ENCODE measurements around the gene KANK2.
"Not testable (repeated sequence)": the region's sequence is repeated elsewhere in the genome, so short reads cannot be mapped to it uniquely, and the experiment has no call there.

KANK2 gene

DNA sequence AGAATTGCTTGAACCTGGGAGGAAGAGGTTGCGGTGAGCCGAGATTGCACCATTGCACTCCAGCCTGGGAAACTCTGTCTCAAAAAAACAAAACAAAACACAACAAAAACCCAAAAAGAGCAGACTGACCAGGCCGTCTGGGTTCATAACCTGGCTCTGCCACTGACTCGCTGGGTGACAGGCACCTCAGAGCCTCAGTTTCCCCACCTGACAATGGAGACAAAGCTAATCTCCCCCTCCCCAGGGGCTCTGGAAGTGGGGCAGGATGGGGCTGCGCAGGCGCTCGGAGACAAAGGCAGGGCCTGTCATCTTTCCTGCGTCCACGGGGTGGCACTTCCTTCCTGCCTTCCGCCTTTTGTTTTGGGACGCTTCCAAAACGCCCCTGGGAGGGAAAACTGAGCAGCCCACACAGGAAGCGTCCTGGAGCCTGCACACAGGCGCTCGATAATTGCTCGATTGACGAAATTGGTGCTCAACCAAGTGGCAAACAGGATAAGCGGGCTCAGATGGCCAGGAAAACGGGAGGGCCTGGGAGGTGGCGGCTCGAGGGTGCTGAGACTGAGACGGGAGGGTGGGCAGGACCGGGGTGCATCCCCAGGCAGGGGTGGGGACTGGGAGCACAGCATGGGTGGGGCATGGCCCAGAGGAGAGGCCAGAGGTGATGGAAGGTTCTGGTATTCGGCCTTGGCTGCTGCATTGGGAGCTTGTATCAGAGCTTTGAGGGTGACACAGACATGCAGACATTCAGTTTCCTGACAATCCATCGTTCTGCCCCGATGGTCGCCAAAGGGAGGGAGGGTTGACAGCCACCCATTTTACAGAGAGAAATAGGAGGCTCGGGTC, 59.6 kb downstream of the KANK2 start:
- peak; percentile 96 for DNase-seq

DNA sequence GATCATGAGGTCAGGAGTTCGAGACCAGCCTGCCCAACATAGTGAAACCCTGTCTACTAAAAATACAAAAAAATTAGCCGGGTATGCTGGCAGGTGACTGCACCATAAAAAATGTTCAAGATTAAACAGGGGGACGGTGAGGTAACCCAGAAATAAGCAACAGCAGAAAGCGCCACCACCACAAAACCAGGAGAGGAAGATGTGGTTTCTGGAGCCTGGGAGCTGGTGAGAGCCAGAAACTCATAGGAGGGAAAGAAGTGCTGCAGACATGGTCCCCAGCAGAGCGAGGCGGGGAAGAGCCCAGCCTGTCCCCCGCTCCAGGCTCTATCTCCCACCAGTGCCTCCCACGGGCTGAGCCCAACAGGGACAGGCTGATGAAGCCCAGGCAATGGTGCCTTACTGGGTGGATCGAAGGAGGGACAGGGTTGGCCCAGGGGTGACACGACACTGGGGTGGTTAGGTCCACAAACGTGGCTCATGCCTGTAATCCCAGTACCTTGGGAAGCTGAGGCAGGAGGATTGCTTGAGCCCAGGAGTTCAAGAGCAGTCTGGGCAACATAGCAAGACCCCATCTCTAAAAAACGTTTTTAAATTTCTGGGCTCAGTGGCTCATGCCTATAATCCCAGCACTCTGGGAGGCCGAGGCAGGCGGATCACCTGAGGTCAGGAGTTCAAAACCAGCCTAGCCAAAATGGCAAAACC, 60.8 kb downstream of the KANK2 start:
- DNase-seq, result no peak

DNA sequence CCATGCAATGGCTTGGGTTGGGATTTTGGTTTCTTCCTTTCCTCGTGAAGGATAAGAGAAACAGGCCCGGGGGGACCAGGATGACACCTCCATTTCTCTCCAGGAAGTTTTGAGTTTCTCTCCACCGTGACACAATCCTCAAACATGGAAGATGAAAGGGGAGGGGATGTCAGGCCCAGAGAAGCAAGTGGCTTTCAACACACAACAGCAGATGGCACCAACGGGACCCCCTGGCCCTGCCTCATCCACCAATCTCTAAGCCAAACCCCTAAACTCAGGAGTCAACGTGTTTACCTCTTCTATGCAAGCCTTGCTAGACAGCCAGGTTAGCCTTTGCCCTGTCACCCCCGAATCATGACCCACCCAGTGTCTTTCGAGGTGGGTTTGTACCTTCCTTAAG, 65.9 kb downstream of the KANK2 start:
- no peak for DNase-seq

DNA sequence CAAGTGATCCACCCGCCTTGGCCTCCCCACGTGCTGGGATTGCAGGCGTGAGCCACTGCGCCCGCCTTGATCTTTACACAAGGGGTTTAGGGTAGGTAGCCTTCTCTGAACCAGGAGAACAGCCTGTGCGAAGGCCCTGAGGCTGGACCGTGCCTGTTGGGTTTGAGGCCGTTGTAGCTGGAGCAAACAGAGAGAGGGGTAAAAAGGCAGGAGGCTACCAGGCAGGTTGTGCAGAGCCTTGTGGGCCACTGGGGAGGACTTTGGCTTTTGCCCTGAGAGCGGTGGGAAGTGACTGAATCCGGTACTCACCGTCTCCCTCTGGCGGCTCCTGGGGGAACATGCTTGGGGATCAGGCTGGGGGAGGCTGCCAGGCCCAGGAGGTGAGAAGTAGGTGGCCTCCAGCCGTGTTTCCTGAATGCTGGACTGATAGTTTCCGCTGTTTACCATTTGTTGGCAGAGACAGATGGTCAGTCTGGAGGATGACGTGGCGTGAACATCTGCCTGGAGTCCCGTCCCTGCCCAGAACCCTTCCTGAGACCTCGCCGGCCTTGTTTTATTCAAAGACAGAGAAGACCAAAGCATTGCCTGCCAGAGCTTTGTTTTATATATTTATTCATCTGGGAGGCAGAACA, 66.4 kb downstream of the KANK2 start:
- peak; percentile 95 for DNase-seq

DNA sequence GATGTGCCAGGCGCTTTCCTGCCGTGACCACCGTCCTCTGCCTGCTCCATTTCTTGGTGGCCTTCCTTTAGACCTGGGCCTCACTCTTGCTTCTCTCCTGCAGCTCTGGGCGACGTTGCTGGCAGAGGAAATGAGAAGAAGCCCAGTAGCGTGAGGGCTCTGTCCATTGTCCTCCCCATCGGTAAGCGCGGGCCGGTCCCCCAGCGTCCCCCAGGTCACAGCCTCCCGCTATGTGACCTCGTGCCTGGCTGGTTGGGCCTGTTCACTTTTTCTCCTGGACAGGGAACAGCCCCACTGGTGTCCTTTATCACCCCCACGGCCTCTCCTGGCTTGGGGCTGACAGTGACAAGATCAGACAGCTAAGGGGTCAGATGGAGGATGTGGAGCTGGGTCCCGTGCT, 69.4 kb downstream of the KANK2 start:
- DNase-seq, result no peak

DNA sequence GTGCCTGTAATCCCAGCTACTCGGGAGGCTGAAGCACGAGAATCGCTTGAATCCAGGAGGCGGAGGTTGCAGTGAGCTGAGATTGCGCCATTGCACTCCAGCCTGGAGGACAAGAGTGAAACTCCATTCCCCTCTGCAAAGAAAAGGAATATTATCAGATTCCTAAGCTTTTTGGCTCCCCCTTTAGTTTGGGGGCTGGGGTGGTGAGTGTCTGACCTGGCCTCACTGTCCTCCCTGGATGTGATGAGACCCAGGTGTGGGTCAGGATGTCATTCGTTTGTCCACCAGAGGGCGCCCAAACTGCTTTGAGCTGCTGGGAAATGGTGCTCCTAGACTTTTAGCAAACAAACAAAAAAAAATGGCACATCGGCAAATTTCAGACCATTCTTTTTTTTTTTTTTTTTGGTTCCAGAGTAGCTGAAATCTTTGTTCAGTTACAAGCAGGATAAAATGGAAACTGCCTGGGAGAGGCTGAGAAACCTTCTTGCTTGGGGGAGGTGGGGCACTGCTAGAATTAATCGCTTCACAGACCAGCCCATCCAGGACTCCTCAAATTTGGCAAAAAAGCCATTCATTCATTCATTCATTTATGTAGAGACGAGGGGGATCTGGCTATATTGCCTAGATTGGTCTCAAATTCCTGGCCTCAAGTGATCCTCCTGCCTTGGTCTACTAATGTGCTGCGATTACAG, 71.2 kb downstream of the KANK2 start:
- peak; percentile 95 for DNase-seq

DNA sequence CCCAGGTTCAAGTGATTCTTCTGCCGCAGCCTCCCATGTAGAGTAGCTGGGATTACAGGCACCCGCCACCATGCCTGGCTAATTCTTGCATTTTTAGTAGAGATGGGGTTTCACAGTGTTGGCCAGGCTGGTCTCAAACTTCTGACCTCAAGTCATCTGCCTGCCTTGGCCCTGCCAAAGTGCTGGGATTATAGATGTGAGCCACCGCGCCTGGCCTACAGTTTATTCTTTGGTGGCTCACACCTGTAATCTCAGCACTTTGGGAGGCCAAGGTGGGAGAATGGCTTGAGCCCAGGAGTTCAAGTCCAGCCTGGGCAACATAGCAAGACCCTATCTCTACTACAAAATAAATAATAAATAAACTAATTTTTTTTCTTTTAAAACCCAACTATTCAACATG, 73.2 kb downstream of the KANK2 start:
- not testable (repeated sequence) for DNase-seq

DNA sequence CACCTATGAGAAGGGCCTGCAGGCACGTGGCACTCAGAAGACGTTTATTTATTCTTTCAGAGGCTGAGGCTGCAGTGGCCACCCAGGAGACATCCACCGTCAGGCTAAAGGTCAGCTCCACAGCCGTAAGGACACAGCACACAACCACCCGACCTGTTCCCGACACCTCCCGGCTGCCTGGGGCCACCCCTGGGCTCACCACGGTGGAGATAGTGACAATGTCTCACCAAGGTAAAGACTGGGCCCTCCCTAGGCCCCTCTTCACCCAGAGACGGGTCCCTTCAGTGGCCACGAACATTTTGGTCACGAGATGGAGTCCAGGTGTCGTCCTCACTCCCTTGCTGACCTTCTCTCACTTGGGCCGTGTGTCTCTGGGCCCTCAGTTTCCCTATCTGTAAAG, 74.2 kb downstream of the KANK2 start:
- DNase-seq, result no peak

DNA sequence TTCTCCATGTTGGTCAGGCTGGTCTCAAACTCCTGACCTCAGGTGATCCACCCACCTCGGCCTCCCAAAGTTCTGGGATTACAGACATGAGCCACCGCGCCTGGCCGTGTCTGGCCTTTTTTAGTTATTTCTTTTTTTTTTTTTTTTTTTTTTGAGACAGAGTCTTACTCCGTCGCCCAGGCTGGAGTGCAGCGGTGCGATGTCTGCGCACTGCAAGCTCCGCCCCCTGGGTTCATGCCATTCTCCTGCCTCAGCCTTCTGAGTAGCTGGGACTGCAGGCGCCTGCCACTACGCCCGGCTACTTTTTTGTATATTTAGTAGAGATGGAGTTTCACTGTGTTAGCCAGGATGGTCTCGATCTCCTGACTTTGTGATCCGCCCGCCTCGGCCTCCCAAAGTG, 75.4 kb downstream of the KANK2 start:
- not testable (repeated sequence) for DNase-seq

DNA sequence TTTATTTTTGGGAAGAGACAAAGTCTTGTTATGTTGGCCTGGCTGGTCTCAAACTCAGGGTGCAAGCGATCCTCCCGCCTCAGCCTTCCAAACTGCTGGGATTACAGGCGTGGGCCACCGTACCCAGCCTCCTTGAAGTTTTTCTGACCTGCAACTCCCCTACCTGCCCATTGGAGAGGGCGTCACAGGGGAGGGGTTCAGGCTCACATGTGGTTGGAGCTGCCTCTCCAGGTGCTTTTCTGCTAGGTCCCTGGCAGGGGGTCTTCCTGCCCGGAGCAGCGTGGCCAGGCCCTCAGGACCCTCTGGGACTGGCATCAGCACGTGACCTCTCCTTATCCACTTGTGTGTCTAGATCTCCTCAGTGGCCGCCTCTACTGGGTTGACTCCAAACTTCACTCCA, 80.8 kb downstream of the KANK2 start:
- no peak for DNase-seq

DNA sequence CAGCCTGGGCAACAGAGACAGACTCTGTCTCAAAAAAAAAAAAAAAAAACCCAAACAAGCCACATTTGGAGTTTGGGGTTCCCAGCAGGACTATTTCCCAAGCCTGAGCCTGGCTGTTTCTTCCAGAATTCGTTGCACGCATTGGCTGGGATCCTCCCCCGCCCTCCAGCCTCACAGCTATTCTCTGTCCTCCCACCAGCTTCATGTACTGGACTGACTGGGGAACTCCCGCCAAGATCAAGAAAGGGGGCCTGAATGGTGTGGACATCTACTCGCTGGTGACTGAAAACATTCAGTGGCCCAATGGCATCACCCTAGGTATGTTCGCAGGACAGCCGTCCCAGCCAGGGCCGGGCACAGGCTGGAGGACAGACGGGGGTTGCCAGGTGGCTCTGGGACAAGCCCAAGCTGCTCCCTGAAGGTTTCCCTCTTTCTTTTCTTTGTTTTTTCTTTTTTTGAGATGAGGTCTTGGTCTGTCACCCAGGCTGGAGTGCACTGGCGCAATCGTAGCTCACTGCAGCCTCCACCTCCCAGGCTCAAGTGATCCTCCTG, 81.4 kb downstream of the KANK2 start:
- no peak for DNase-seq

DNA sequence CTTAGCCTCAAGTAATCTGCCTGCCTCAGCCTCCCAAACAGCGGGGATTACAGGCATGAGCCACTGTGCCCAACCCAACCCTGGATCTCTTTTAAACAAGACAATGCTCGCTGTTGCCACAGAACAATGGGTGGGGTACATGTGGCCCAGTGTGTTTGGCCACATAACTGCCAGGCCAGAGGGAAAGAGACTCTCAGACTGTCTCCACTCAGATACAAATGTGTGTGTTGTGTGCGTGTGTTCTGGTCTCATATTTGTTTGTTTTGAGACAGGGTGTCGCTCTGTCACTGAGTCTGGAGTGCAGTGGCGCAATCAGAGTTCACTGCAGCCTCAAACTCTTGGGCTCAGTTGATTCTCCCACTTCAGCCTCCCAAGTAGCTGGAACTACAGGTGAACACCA, 82.3 kb downstream of the KANK2 start:
- no peak for DNase-seq
